Measurements from ENCODE around the gene FXYD2.

DNA sequence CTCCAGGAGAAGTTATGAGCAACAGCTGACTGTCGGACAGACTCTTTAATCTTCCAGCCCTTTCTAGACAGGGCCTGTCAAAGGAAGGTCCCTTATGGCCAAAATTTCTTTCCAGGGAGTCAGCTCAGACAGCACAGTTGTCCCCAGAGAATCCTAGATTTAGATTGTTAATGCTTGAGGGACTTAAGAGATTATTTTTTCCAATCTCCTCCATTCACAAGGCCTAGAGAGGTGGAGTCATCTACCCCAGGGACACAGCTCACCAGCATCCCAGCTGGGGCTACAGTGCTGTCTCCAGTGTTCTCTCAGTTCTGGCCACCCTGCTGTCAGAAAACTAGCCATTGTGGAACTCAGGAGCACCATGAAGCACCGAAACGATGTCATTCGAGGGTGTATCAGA lies 35.3 kb downstream of the FXYD2 start:
- no peak for TF ChIP-seq EP300 (IDR thresholded peaks at IDR 0.05)
- TF ChIP-seq POLR2A (IDR thresholded peaks at IDR 0.05): no peak
- no peak for TF ChIP-seq CTCF (IDR thresholded peaks at IDR 0.05)
- no peak for TF ChIP-seq POLR2AphosphoS5 (IDR thresholded peaks at IDR 0.05)
